ENCODE data around the gene ATP1A1. TPM values are rescaled to one million over a fixed set of nuclear protein-coding genes. Genes with fewer than 3 reads are reported as not detected.

The ATP1A1 gene
- polyA plus RNA-seq, 3 donors: 32.3 to 135 (median 32.7) TPM

- DNase-seq: peak; percentile 88 to 95 (median 95)
- Mint-ChIP-seq H3K27me3 (ENCODE audit: low read depth in 3 of 3) (peaks cover 0 to 2% (median 0%) of the 10 kb centered on the region in 3 donors), H3K27ac (peak overlapping the region; percentile 96 to 98 (median 97)), H3K4me1 (peaks cover 80% of the 10 kb centered on the region), H3K4me3 (peak overlapping the region; percentile 62 to 83), H3K36me3 (peaks cover 24 to 25% of the 10 kb centered on the region in 2 donors), H3K9me3 (peaks cover 0 to 2% (median 0%) of the 10 kb centered on the region in 7 donors)
- Histone ChIP-seq H3K27ac (ENCODE audit: low read depth in 1 of 2, low read length in 2 of 2) (peak overlapping the region; percentile 94 to 97), H3K4me3 (replicated peaks in 1 of 3; ENCODE audit: low read depth in 2 of 3, low read length in 3 of 3) (peak overlapping the region; percentile 10 to 93 (median 34)), H3K4me2 (replicated peaks; ENCODE audit: extremely low read depth, low read length, poor library complexity, severe bottlenecking) (peak overlapping the region; percentile 87), H3K79me2 (ENCODE audit: insufficient read depth, low read length) (peaks cover 83% of the 10 kb centered on the region), H3K36me3 (replicated peaks in 1 of 2; ENCODE audit: control insufficient read depth in 1 of 2, insufficient read depth in 2 of 2, low read length in 2 of 2) (no peaks in the 10 kb centered on the region), H4K20me1 (ENCODE audit: insufficient read depth, low read length) (peaks cover 43% of the 10 kb centered on the region), H3K9ac (ENCODE audit: insufficient read depth, low read length, poor library complexity, severe bottlenecking) (peak overlapping the region; percentile 62), H3K27me3 (ENCODE audit: control insufficient read depth in 2 of 2, insufficient read depth in 2 of 2, low read length in 2 of 2) (no peaks in the 10 kb centered on the region), H3K4me1 (ENCODE audit: control insufficient read depth in 1 of 2, insufficient read depth in 2 of 2, low read length in 2 of 2) (peaks cover 77 to 82% of the 10 kb centered on the region in 2 donors), H3K9me3 (replicated peaks in 1 of 2; ENCODE audit: control insufficient read depth in 1 of 2, insufficient read depth in 1 of 2, low read length in 2 of 2) (no peaks in the 10 kb centered on the region), H2AFZ (ENCODE audit: insufficient read depth, low read depth, low read length, poor library complexity, severe bottlenecking) (no peak overlapping the region)
- no peak for TF ChIP-seq CTCF (IDR thresholded peaks at IDR 0.05)
- WGBS (ENCODE audit: insufficient coverage): 66% methylated on average over 7 of the region's 13 CpGs
- intact Hi-C loops (cut with micrococcal nuclease): loop anchor here in 1 of 2 donors (10.0 kb wide), 3 partner anchors 117 to 617 kb away; no protein-coding TSS in a partner anchor
Measured at GRCh38 chr1:116377541-116378529, 4.8 kb downstream of the ATP1A1 start.

- Histone ChIP-seq H3K27me3 (ENCODE audit: control insufficient read depth in 2 of 2, insufficient read depth in 2 of 2, low read length in 2 of 2) (no peaks in the 10 kb centered on the region), H3K9me3 (replicated peaks in 1 of 2; ENCODE audit: control insufficient read depth in 1 of 2, insufficient read depth in 1 of 2, low read length in 2 of 2) (no peaks in the 10 kb centered on the region), H3K4me3 (replicated peaks in 1 of 3; ENCODE audit: low read depth in 2 of 3, low read length in 3 of 3) (peak overlapping the region in 1 of 3 experiments; percentile 93), H3K4me1 (ENCODE audit: control insufficient read depth in 1 of 2, insufficient read depth in 2 of 2, low read length in 2 of 2) (peaks cover 76 to 78% of the 10 kb centered on the region in 2 donors), H3K36me3 (replicated peaks in 1 of 2; ENCODE audit: control insufficient read depth in 1 of 2, insufficient read depth in 2 of 2, low read length in 2 of 2) (peaks cover 3 to 5% of the 10 kb centered on the region in 2 donors), H4K20me1 (ENCODE audit: insufficient read depth, low read length) (peaks cover 57% of the 10 kb centered on the region), H3K9ac (ENCODE audit: insufficient read depth, low read length, poor library complexity, severe bottlenecking) (no peak overlapping the region), H3K4me2 (replicated peaks; ENCODE audit: extremely low read depth, low read length, poor library complexity, severe bottlenecking) (peak overlapping the region; percentile 87), H3K79me2 (ENCODE audit: insufficient read depth, low read length) (peaks cover 88% of the 10 kb centered on the region), H3K27ac (ENCODE audit: low read depth in 1 of 2, low read length in 2 of 2) (peak overlapping the region; percentile 65 to 97), H2AFZ (ENCODE audit: insufficient read depth, low read depth, low read length, poor library complexity, severe bottlenecking) (no peak overlapping the region)
- intact Hi-C loops (cut with micrococcal nuclease): loop anchor here in 1 of 2 donors (10.0 kb wide), 3 partner anchors 116 to 616 kb away; no protein-coding TSS in a partner anchor
- Mint-ChIP-seq H3K36me3 (peaks cover 24 to 29% of the 10 kb centered on the region in 2 donors), H3K4me3 (no peak overlapping the region), H3K27me3 (ENCODE audit: low read depth in 3 of 3) (peaks cover 0 to under 1% (median 0%) of the 10 kb centered on the region in 3 donors), H3K27ac (peak overlapping the region; percentile 96 to 98 (median 97)), H3K4me1 (peaks cover 84% of the 10 kb centered on the region), H3K9me3 (peaks cover 0 to 2% (median 0%) of the 10 kb centered on the region in 7 donors)
- no peak for TF ChIP-seq CTCF (IDR thresholded peaks at IDR 0.05)
- DNase-seq: no peak
- WGBS (ENCODE audit: insufficient coverage): 100% methylated on average over 1 of the region's 2 CpGs
Measured at GRCh38 chr1:116379057-116379630, 6.1 kb downstream of the ATP1A1 start.

Measured in CD14-positive monocyte (primary cell).